Activated T-cell treated with anti-CD3 and anti-CD28 coated beads for 48 hours (primary cell): ENCODE results near the gene RHOT1.
"Not testable (repeated sequence)": the region's sequence is repeated elsewhere in the genome, so short reads cannot be mapped to it uniquely, and the experiment has no call there.

Experiments
- DNase-seq: peaks from one replicate; pipeline ENCODE4 v3.0.0-alpha.2; 2020; ENCODE audit warnings: low read depth

Gene RHOT1

DNA sequence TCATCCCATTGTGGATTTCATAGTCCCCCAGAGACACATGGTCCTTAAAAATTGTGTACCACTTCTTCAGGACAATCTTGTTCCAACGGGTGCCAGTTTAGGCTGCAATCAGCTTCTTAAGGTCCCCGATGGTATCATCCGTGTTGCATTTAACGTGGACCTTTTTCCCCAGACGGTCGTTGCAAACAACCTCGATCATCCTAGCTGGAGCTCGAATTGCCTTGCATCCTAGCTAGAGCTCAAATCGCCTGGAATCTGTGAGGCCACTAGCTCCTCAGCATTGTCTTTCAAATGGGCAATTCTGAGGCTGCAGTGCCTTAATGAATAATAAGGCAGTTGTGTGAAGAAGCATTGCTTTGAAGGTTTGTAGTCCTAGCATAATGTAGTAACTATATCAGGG, 85.6 kb downstream of the RHOT1 start:
- DNase-seq = no peak

DNA sequence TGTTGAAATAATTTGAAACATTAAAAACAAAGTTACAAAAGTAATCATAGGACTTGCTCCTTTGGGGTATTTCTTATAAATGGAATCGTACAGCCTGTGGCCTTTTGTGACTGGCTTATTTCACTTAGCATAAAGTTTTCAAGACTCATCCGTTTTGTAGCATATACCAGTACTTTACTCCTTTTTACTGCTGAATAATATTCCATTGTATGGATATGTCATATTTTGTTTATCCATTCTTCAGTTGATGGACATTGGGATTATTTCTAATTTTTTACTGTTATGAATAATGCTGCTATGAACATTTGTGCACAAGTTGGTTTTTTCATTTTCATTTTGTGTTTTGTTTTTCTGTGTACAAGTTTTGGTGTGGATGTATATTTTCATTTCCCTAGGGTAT, 93.3 kb downstream of the RHOT1 start:
- no peak for DNase-seq

DNA sequence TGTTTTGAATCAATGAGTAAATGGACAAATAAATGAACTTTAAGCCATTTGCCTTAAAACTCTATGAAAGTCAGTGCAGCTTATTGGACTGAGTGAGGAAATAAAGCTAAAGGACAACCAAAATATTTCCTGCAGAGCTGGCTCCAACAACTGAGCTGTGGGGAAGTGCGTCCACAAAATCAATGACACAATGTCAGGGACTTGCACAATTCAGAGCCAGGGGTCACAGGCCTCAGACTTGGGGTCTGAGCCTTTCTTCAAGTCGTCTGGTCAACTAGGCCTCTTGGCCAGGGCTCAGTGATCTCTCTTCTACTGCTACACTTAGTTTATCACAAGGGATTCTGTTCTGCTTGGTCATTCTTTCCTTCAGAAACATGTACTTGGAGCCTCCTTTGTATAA, 97.2 kb downstream of the RHOT1 start:
- no peak for DNase-seq

DNA sequence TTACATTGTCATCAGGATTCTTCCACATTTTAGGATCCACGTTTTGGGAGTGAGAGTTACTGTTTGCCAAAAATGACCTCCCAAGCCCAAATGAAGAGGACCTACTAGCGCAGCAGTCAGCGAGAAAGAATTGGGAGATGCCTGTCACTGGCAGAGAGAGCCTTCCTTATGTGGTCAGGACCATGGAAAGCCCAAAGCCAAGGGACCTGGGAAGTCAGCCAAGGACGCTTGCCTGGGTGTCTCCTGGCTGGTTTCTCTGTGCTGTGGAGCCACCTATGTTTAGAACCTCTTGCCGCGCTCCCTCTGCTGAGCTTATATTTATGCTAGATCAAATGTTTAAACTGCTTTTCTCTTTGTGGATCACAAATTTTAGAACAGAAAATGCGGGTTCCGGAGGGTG, 98.4 kb downstream of the RHOT1 start:
- no peak for DNase-seq

DNA sequence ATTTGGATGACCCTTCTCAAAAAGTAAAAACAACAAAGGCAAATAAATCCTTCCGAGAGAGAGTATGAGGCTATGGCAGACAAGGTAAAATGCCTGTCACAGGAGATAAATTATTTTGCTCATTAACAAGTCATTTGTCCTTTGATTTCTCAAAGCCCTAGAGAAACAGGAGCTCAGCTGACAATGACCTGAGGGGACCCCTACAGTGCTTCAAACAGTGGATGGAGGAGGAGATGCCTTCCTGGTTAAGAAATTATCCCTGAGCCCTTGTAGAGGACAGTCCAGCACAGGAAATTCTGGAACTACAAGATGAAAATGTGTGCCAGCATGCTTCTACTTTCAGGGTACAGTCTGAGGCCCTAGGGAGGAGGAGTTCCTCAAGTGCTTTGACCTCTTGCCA, 99.3 kb downstream of the RHOT1 start:
- no peak for DNase-seq

DNA sequence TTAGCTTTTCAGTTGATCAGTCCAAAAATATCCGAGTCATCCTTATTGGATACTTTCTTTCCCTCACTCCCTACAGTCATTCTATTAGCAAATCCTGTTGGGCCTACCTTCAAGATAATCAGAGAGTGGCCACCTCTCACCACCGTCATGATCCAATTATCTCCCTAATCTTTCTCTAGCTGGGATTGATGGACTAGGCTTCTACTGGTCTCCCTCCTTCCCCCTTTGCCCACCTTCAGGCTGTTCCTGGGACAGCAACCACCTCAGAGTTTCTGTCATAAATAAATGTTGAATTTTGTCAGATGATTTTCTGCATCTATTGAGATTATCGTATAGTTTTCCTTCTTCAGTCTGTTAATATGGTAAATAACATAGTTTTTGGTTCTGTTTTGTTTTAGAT, 107.2 kb downstream of the RHOT1 start:
- no peak for DNase-seq

DNA sequence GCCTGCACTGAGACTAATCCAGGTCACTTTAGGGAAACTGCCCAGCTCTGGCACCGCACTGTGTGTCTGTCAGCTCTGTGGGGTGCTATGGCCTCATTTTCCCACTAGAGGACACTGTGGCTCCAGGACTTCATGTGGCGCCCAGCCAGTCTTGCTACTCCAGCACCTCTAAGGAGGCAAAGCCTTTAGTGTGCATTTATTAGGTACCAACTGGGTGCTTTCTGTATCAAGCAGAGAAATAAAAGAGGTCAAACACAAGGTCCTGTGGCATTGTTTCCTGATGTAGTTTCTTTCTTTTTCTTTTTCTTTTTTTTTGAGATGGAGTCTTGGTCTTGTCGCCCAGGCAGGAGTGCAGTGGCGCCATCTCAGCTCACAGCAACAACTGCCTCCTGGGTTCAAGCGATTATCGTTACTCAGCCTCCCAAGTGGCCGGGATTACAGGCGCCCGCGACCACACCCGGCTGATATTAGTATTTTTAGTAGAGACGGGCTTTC, 110.9 kb downstream of the RHOT1 start:
- peak; percentile 65 for DNase-seq

DNA sequence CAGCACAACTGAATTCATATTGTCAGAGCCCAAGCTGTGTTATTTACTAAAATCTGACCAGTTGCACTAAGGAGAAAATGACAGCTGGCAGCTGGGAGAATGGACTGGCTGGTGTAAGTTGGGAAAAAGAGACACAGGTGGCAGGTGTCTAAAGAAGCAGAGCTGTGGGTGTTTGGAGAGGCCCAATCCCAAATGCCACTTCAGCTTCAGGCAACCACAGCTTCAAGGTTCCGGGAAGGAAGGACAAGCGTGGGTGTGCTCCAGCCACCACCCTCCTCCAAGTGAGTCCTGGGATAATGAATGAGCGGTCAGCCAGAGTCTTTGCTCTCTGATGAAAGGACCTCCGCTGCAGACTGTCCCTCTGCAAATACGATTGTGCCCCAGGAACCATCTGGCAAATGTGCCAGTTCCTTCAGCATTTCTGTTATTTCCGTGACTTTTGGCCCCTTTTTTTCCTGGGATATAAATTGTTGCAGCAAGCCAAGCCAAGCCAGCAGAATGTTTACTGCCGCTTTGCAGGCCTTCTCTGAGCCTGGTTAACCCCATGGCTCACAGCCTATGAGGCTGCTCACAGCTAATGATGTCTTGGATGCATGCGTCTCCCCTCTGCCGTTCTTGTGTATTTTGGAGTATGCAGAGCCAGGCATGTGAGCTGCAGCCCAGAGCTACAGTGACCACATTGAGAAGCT, 113.9 kb downstream of the RHOT1 start:
- no peak for DNase-seq

DNA sequence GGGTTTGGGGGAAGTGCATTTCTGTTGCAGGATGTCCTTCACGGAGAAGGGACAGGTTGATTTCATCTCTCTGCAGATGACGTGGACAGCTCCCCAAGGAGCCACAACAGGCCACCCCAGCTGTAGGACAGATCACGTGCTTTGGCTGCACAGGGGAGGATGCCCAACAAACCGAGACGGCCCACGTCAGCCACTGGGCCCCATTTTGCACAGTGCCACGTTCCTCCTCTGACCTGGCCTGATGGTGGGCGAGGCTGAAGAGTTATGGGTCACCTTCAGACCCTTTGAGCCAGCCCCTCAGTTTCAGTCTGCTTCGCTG, 114.4 kb downstream of the RHOT1 start:
- no peak for DNase-seq

DNA sequence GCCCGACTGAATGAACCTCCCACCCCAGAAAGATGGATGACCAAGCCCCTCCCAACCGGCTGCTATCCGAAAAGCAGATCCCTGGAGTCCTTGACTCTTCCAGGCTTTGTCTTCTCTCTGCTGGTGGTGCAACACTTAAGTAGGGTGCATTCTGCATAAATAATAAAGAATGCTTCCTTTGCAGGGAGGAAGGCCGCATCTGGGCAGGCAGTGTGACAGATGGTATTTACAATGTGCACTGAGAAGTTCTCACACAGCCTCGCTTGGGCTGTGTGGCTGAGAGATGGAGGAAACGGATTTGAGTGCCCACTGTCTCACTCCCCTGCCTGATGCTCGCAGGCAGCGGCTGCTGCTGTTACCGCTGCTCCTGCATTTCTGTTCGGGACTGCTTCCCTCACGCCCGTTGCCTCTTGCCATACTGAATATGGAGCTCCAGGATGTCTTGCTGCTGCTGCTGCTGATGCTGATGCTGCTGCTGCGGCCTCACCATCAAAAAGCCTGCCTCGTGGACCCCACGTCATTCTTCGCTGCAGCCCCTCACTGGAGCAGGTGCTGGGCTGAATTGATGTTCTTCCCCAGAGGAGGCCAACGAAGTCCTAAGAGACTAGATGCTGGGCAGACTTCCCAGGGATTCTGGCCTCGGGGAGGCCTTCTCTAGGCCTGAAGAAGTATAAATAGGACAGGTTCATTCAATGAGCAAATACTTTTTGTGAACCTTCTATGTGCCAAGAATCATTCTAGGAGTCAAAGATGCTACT, 116.3 kb downstream of the RHOT1 start:
- DNase-seq = no peak

DNA sequence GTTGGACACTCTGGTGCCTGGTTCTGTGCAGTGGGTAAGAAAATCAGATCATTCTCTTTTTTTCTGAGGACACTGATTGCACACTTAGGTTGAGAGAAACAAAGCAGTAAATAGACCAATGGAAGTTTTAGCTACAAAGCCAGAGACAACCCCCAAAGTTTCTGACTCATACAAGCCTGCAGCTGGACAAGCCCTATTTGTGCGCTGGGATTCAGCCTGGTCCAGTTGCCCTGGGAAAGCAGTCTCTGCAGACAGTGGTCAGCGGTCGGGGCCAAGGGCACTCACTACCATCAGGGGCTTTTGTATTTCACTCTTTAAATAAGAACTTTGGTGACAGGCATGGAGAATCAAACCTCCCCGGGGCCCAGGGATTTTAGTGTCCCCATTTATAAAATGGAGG, 117.3 kb downstream of the RHOT1 start:
- no peak for DNase-seq

DNA sequence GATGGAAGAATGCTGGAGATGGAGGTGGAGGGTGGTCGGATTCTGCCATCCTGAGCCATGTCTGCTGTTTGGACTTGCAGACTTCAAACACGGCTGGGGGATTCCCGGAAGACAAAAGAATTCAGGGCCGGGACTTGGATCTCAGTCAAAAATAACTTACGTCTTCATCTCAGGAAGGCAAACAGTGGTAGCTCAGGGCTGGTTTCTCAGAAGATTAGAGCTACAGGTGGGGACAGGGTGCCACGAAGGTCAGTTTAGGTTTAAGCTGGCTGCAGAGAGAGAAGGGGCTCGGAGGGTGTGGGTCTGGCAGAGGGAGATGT, 119.1 kb downstream of the RHOT1 start:
- DNase-seq = no peak

DNA sequence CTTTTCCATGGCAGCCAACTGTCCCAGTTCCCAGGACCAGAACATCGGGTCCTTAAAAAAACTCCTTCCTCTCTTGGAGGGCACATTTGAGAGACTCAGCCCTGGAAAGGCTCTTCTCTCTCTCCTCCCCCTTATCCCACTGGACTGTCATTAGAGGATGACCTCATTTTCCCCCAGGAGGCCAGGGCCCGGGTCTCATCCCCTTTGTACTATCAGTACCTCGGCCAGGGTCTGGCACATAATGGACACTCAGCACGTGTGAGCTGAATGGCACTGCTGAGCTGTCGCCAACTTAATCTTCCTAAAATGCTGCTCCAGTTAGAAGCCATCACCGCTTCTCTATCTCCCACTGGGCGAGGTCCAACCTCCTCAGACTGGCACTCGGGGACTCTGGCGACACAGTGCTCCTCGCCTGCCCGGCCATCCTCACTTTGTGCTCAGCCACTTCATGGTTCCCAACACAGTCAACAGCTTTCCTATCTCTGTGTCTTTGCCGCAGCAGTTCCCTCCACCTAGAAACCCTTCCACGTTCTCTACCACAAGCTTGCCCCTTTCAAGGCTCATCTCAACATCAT, 119.7 kb downstream of the RHOT1 start:
- no peak for DNase-seq

DNA sequence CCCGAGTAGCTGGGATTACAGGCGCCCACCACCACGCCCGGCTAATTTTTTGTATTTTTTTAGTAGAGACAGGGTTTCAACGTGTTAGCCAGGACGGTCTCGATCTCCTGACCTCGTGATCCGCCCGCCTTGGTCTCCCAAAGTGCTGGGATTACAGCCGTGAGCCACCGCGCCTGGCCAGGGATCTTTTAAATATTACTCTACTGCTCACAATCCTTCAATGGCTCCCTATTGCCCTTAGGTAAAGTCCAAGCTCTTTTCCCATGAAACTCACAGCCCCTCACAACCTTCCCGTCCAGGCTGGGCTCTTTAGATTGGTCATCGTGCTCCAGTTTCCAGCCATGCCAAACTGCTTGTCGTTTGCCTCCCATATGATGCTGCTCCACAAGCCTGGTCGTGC, 121.2 kb downstream of the RHOT1 start:
- DNase-seq = not testable (repeated sequence)

DNA sequence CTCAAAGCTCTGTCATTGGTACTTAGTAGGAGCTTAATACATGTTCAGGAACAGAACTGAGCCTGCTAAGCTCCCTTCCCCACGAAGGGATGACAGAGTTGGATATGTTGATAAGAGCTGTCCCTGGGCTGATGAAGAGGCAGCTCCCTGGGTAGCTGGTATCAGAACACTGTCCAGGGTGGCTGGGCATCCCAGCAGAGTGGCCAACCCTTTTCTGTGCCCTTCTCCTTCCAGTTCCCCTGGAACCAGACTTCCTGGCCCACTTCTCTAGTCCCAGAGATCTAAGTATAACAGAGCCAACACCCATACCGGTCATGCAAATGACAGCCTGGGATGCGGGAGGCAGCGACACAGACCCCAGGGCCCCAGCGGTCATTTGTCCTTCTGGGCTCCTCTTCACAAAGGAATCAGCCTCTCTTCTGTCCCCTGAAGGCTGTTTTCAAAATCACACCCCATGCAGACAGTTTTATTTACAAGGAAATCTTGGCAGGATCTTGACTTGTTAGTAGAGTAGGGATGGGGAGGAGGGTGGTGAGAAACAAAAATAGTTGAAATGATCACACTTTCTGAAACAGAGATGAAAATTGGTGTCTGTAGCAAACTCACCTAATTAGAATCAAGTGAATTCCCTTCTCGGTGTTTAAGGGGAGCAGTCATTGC, 122.0 kb downstream of the RHOT1 start:
- no peak for DNase-seq

DNA sequence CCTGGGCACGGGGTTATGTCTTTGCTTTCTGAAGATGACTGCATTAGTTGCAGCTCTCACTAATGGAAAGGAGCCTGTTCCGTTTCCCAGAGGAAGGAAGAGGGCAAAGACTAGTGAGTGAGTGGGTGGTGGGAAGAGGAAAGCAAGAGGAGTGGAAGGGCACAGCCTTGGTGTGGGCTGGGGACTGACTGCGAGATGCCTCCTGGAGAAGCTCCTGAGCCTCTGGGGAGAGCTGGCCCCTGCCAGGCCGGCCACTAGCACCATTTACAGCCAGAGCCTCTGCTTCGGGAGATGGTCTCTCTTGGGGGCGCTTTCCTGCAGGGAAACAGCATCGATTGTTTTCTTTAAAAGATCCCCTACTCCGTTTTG, 122.5 kb downstream of the RHOT1 start:
- DNase-seq = no peak

DNA sequence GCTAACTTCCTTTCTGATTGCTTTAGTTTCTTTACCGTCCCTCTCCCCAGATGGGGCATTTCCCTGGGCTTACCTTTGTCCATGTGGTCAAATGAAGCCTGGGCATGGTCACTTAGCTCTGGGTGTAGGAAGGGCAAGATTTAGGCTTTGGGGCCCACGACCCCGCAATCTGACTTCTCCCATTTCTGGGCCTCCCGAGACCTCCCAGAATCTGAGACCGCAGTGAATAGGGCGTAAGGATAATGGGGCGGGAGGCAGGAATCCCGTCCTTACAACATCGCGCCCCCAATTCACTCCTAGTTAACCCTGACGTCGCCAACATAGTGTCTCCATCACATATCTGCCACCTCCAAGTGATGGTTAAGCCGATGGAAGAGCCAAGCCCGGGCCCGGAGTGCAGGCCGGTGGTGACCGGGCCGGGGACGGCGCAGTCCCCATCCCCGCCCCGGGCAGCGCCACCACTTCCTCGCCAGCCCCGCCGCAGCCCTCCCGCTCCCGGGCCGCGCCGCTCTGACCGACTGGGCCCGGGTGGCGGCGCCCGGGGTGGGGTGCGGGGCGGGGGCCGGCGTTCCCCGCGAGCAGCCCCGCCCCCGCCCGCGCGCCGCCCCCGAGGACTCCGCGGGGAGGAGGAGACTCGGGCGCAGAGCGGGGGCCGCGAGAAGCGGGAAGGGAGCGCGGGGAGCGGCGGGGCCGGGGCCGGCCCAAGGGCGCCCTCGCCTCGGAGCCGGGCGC, 123.1 kb downstream of the RHOT1 start, which contains the start of gene RHBDL3:
RHBDL3 (plus strand) TSS at position 641 of the 732 bp plus-strand sequence. CDS start 358 bp downstream, outside the sequence.
- no peak for DNase-seq

DNA sequence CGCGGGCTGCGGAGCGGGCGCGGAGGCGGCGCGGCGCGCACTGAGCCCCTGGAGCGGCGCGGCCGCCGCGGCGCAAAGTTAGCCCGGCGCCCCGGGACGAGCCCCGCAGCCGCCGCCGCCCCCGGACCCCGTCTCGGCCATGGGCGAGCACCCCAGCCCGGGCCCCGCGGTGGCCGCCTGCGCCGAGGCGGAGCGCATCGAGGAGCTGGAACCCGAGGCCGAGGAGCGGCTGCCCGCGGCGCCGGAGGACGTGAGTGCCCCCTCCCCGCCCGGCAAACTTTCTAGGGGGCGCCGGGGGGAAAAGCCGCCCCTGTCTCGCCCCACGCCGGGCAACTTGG, 123.7 kb downstream of the RHOT1 start:
- no peak for DNase-seq

DNA sequence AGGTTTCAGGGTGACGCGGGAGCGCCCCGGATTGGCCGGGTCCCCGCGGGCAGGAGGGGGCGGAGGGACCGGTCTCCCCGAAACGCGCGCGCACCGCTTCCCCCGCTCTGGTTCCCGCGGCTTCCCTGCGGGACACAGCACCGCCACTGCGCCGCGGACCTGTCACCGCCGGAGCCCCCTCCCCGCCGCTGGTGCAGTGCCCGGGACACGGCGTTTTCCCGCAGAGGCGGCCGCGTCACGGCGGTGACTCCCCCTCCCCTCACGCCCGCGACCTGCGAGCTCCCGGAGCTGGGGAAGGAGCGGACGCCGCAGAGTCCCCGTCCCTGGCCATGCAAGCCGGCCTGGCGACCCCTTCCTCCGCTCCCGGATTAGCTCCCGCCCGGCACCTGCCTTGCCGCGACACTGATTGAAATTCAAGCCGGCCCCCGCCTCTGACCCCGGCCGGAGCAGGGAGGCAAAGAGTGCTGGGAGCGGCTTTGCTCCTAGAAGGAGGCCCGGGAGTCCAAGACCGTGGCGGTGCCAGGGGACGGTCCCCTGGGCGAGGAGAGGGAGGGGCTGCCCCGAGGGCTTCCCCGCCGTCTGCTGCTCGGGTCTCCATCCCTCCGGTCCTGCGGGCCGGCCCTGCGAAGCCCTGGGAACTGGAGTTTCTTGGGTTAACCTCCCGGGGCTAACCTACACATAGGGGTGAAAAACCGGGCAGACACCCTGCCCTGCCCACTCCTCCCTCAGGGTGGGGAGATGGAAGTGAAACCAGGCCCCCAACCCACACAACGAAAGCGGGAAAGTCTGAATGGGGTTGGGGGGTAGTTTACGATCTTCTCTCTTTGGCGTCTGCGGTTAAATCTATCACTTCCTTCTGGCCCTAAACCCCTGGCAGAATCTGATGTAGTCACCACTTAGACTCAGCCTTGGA, 124.3 kb downstream of the RHOT1 start:
- no peak for DNase-seq

DNA sequence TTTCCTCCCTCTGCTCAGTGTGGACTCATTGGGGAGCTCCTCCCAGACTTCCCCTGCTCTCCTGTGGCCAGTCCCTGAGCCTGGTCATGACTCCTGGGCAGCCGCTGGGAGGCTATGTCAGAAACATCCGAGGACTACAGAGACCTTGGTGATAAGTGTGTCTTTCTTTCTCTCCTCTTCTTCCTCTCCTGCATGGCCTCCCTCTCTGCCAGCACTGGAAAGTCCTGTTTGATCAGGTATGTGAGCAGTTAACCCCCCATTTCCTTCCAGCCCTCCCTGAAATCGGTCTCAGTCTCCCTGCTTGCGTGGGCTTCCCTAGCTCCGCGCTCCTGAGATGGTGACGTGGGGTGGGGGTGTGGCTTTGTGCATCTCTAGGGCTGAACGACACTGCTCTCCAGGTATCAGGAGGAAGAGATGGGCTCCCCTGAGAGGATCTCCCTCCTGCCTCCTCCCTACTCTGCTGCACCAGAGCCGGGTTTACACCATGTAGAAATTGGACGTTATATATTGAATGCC, 125.4 kb downstream of the RHOT1 start:
- no peak for DNase-seq

DNA sequence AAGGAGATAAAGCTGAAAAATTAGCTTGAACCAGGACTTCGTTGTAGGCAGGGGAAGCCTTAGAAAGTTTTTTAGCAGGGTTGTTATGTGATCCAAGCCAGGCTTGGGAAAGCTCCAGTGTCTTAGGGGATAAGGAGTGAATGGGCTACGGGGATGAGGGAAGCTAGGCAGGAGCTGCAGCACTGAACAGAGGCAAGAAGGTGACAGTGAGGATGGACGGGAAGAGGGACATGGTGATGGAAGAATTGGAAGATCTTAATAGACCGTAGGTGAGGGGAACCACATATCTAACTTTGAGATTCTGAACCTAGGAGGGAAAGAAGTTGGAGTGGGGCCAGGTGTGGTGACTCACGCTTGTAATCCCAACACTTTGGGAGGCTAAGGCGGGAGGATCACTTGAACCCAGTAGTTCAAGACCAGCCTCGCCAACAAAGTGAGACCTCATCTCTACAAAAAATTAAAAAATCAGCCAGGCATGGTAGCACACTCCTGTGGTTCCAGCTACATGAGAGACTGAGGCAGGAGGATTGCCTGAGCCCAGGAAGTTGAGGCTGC, 126.5 kb downstream of the RHOT1 start:
- no peak for DNase-seq
